ENCODE data around the gene NBPF3.
"Not testable (repeated sequence)": the region's sequence is repeated elsewhere in the genome, so short reads cannot be mapped to it uniquely, and the experiment has no call there.

Gene NBPF3

DNA sequence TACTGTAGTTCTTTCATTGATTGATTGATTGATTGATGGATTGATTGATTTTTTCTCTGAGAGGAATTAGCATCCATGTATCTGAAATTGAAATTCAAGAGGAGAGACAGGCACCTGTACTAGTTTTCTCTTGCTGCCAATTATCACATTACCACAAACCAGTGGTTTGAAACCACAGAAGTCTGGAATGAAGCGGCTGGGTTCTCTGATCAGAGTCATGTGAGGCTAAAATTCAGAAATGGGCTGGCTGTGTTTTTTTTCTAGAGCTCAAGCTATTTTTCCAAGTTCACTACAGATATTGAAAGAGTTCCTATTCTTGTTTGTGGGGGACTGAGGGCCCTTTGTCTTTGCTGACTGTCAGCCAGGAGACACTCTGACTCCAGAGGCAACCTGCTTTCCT lies 10.0 kb downstream of the NBPF3 start:
- ATAC-seq (replicated peaks; ENCODE audit: extremely low read depth, poor library complexity, severe bottlenecking) (no peak), DNase-seq (ENCODE audit: low spot score in 2 of 2) (no peak)
- Mint-ChIP-seq H3K9me3 (no peaks in the 10 kb centered on the region), H3K27me3 (no peaks in the 10 kb centered on the region), H3K36me3 (ENCODE audit: insufficient read depth) (peaks cover 13% of the 10 kb centered on the region), H3K4me1 (peaks cover 38% of the 10 kb centered on the region), H3K4me3 (no peak overlapping the region), H3K27ac (ENCODE audit: low read depth) (peak overlapping the region; percentile 5)

DNA sequence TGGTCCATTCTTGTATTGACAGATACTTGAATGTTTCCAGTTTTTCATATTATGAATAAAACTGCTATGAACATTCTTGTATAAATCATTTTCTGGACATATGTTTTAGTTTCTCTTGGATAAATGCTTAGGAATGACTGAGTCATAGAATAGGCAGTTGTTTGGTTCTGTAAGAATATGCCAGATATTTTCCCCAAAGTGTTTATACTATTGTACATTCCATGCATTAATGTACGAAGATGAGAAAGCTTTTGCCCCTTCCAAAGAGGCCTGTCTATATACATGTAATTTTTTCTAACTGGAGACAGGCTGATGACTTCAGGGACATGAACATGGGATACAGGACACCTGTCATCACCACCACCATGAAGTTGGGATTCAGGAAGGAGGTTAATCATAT lies 11.3 kb downstream of the NBPF3 start:
- H3K4me3 Mint-ChIP-seq = no peak overlapping the region
- H3K27me3 Mint-ChIP-seq = no peaks in the 10 kb centered on the region
- DNase-seq (ENCODE audit: low spot score in 2 of 2) (no peak), ATAC-seq (replicated peaks; ENCODE audit: extremely low read depth, poor library complexity, severe bottlenecking) (no peak)
- H3K36me3 Mint-ChIP-seq (ENCODE audit: insufficient read depth) = peaks cover 11% of the 10 kb centered on the region
- no peak overlapping the region for H3K27ac Mint-ChIP-seq (ENCODE audit: low read depth)
- no peaks in the 10 kb centered on the region for H3K9me3 Mint-ChIP-seq
- peaks cover 32% of the 10 kb centered on the region for H3K4me1 Mint-ChIP-seq

DNA sequence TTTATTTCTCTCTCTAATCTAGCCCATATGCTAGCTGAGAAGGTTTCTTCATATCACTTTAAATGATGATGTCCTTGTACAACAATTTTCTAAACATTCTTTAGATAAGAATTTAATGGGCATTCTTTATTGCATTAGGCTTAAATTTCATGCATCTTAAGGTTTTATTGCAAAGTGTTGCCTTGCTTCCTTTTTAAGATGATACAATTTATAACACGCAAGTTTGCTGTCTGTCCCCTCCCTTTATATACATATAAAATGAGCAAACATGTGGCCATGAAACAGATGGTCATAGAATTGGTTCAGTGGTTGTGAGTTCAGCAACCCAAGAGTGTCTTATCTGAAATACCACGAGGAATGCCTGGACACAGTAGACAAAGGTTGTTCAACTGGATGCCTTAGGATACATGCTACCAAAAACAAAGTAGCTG lies 12.1 kb downstream of the NBPF3 start:
- Mint-ChIP-seq H3K27ac (ENCODE audit: low read depth) (no peak overlapping the region), H3K36me3 (ENCODE audit: insufficient read depth) (peaks cover 11% of the 10 kb centered on the region), H3K9me3 (no peaks in the 10 kb centered on the region), H3K4me3 (no peak overlapping the region), H3K4me1 (peaks cover 26% of the 10 kb centered on the region), H3K27me3 (no peaks in the 10 kb centered on the region)
- DNase-seq (ENCODE audit: low spot score in 2 of 2) (no peak), ATAC-seq (replicated peaks; ENCODE audit: extremely low read depth, poor library complexity, severe bottlenecking) (no peak)

DNA sequence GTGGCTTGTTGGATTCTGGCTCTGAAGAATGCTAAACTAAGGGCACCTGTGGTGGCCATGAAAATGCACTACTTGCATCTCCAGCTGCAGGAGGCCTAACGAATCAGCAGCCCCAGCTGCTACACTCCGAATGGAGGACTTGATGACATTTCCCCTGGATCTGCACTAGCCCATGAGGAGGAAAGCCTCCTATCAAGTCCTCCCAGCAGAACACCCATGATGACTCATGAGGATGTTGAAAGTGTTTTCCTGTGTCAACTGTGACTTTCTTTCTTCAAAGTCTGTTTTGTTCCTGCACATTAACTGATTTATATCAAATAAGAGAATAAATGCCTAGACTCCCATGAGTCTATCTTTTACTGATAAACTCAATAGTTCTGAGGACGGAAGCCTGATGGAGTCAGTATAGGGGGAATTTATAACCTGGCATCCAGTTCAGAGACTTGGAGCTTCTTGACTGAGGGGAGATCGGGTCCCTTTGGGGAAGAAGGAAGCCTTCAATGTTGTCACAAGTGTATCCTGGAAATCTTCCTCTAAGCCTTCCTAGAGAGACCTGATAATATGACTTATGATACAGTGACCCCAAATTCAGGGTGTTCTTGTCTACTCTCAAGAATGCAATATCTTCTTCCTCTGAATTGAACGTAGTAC lies 14.2 kb downstream of the NBPF3 start:
- H3K4me1 Mint-ChIP-seq = peaks cover 15% of the 10 kb centered on the region
- H3K9me3 Mint-ChIP-seq; DNase-seq (ENCODE audit: low spot score in 2 of 2); H3K27ac Mint-ChIP-seq (ENCODE audit: low read depth); H3K27me3 Mint-ChIP-seq; H3K36me3 Mint-ChIP-seq (ENCODE audit: insufficient read depth); H3K4me3 Mint-ChIP-seq; ATAC-seq (replicated peaks; ENCODE audit: extremely low read depth, poor library complexity, severe bottlenecking): not testable (repeated sequence)

DNA sequence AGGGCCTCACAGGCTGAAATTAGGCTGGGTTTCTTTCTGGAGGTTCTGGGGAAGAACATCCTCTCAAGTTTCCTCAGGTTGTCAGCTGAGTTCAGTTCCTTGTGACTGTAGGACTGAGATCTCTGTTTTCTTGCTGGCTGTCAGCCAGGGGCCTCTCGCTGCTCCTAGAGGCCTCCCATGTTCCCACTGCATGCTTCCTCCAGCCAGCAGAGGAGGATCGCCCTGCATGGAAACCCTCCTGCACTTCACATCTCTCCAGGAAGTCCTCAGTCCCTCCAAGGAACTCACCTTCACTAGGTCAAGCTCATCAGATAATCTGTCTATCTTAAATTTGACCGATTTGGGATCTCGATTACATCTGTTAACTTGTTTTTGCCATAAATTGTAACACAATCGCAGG lies 15.0 kb downstream of the NBPF3 start:
- peaks cover 11% of the 10 kb centered on the region for H3K4me1 Mint-ChIP-seq
- H3K4me3 Mint-ChIP-seq; H3K27ac Mint-ChIP-seq (ENCODE audit: low read depth); DNase-seq (ENCODE audit: low spot score in 2 of 2); H3K27me3 Mint-ChIP-seq; H3K9me3 Mint-ChIP-seq; H3K36me3 Mint-ChIP-seq (ENCODE audit: insufficient read depth); ATAC-seq (replicated peaks; ENCODE audit: extremely low read depth, poor library complexity, severe bottlenecking): not testable (repeated sequence)

DNA sequence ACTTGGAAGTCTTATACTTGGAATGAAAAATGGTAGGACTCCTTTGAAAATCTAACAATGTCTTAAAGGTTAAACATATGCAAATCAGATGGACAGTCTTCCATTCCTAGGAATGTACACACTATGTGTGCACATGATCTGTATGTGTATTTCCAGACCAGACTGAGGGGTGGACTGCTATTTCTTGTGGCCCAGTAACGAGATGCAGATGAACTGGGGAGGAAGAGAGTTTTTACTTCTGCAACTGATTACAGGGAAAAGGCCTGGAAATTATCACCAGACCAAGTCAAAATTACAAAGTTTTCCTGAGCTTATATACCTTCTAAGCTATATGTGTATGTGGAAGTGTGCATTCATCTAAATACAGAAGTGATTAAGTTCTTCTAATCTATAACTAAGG lies 17.7 kb downstream of the NBPF3 start:
- ATAC-seq (replicated peaks; ENCODE audit: extremely low read depth, poor library complexity, severe bottlenecking) (no peak), DNase-seq (ENCODE audit: low spot score in 2 of 2) (no peak)
- H3K27ac Mint-ChIP-seq (ENCODE audit: low read depth) = no peak overlapping the region
- H3K27me3 Mint-ChIP-seq = no peaks in the 10 kb centered on the region
- H3K4me1 Mint-ChIP-seq = peaks cover 4% of the 10 kb centered on the region
- no peak overlapping the region for H3K4me3 Mint-ChIP-seq
- no peaks in the 10 kb centered on the region for H3K9me3 Mint-ChIP-seq
- H3K36me3 Mint-ChIP-seq (ENCODE audit: insufficient read depth) = peaks cover 2% of the 10 kb centered on the region

DNA sequence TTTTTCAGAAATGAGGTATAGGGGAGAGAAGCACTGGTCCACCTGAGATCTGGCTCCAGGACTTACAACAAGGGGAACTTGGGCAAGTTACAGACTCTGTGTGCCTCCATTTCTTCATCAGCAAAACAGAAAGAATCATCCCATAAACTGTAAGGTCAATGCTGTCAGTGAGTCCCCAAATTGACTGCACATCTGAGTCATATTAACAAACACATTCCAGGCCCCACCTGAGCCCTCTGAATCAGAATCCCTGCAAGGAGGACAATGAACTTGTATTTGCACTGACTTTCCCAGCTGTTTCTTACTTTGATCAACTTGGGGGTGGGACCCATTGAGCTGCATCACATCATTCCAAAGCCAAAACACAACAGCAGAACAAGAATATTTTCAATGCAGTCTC lies 25.2 kb downstream of the NBPF3 start:
- H3K9me3 Mint-ChIP-seq; H3K27ac Mint-ChIP-seq (ENCODE audit: low read depth); H3K4me3 Mint-ChIP-seq; DNase-seq (ENCODE audit: low spot score in 2 of 2); H3K27me3 Mint-ChIP-seq; H3K36me3 Mint-ChIP-seq (ENCODE audit: insufficient read depth); H3K4me1 Mint-ChIP-seq; ATAC-seq (replicated peaks; ENCODE audit: extremely low read depth, poor library complexity, severe bottlenecking): not testable (repeated sequence)

DNA sequence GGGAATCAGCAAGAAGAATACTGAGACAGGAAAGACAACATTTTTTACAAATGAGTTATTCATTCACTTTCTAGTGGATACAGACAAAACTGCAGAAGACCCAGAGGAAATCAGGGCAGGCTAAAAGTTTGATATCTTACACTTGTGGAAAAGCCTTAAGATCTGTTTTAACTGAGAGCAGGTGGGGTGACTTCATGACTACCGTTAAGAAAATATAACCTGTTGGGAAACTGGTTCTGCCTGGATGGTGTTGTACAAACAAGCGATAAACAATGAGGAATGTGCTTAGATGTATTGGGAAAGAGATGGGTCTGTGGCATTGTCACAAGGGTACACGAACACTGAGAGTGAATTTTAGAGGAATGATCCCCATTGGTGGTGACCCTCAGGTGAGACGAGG lies 28.0 kb downstream of the NBPF3 start:
- H3K27me3 Mint-ChIP-seq; H3K36me3 Mint-ChIP-seq (ENCODE audit: insufficient read depth); H3K9me3 Mint-ChIP-seq; H3K4me3 Mint-ChIP-seq; ATAC-seq (replicated peaks; ENCODE audit: extremely low read depth, poor library complexity, severe bottlenecking); H3K4me1 Mint-ChIP-seq; H3K27ac Mint-ChIP-seq (ENCODE audit: low read depth); DNase-seq (ENCODE audit: low spot score in 2 of 2): not testable (repeated sequence)

DNA sequence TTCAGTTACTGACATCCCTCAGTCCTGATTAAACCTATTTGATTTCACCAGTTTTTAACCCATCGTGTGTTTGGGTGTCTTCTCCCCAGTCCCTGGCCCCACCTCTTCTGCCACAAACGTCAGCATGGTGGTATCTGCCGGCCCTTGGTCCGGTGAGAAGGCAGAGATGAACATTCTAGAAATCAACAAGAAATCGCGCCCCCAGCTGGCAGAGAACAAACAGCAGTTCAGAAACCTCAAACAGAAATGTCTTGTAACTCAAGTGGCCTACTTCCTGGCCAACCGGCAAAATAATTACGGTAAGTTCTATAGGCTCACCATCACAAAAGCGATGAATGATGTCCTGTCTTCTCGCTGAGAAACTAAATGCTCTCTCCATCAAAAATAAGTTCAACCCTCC lies 28.7 kb downstream of the NBPF3 start:
- no peak overlapping the region for H3K27ac Mint-ChIP-seq (ENCODE audit: low read depth)

DNA sequence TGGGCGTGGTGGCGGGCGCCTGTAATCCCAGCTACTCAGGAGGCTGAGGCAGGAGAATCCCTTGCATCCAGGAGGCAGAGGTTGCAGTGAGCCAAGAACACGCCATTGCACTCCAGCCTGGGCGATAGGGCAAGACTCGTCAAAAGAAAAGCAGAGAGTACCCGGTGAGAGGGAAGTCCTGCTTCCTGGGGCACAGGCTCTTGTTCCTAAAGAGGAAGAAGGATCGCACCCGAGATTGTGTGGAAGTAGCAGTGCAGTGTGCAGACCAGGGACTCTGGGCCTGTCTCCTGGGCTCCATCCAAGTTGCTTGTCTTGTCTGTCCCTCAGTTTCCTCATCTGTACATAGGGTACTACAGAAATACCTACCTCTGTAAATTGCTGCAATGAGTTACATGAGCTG lies 29.6 kb downstream of the NBPF3 start:
- no peak for ATAC-seq (replicated peaks; ENCODE audit: extremely low read depth, poor library complexity, severe bottlenecking)
- no peak for DNase-seq (ENCODE audit: low spot score in 2 of 2)
- Mint-ChIP-seq H3K9me3 (no peaks in the 10 kb centered on the region), H3K36me3 (ENCODE audit: insufficient read depth) (peaks cover 2% of the 10 kb centered on the region), H3K4me1 (no peaks in the 10 kb centered on the region), H3K4me3 (no peak overlapping the region), H3K27ac (ENCODE audit: low read depth) (no peak overlapping the region), H3K27me3 (no peaks in the 10 kb centered on the region)

More for the DNA sequence above, 28.7 kb downstream of the NBPF3 start:
- ATAC-seq (replicated peaks; ENCODE audit: extremely low read depth, poor library complexity, severe bottlenecking) (no peak), DNase-seq (ENCODE audit: low spot score in 2 of 2) (no peak)
- Mint-ChIP-seq H3K27me3 (no peaks in the 10 kb centered on the region), H3K9me3 (no peaks in the 10 kb centered on the region), H3K36me3 (ENCODE audit: insufficient read depth) (peaks cover 2% of the 10 kb centered on the region), H3K4me3 (no peak overlapping the region), H3K4me1 (no peaks in the 10 kb centered on the region)

DNA sequence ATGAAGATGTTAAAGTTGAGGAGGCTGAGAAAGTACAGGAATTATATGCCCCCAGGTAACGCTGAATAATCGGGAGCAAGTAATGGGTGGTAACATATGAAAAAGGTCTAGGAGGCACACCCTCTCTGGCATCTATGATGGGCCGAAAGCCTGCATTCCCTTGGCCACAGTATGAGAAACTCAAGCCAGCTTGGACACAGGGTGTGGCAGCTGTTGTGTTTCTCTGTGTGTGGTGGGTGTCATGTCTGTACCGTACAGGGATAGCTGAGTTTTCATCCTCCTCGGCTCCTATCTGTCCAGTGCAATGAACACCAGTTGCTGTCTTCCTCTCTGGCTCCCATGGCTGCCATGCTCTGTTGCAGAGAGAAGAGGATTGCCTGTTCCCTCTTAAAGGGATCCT lies 32.9 kb downstream of the NBPF3 start:
- Mint-ChIP-seq H3K4me3 (no peak overlapping the region), H3K27ac (ENCODE audit: low read depth) (no peak overlapping the region), H3K4me1 (no peaks in the 10 kb centered on the region), H3K36me3 (ENCODE audit: insufficient read depth) (peaks cover 2% of the 10 kb centered on the region), H3K27me3 (no peaks in the 10 kb centered on the region), H3K9me3 (no peaks in the 10 kb centered on the region)
- no peak for DNase-seq (ENCODE audit: low spot score in 2 of 2)
- no peak for ATAC-seq (replicated peaks; ENCODE audit: extremely low read depth, poor library complexity, severe bottlenecking)

DNA sequence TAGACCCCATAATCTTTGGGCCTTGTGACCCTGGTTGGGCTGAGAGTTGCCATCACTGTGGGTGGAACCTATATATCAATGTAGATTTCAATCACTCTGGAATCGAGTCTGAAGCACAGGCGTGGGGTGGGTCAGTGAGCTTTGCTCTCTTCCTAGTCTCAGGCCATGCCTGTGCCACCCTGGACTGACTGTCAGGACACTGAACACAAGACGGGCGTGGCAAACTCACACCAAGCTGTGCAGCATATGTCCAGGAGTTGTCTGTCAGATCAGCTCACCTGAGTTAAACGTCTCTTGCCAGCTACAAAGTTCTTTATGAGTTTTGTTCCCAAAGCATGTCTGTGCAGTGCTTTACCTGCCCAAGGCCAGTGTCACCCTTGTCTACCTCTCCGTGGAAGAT lies 38.4 kb downstream of the NBPF3 start:
- no peaks in the 10 kb centered on the region for H3K27me3 Mint-ChIP-seq
- no peaks in the 10 kb centered on the region for H3K4me1 Mint-ChIP-seq
- DNase-seq (ENCODE audit: low spot score in 2 of 2) = no peak
- no peaks in the 10 kb centered on the region for H3K9me3 Mint-ChIP-seq
- H3K36me3 Mint-ChIP-seq (ENCODE audit: insufficient read depth) = peaks cover 17% of the 10 kb centered on the region
- no peak overlapping the region for H3K27ac Mint-ChIP-seq (ENCODE audit: low read depth)
- ATAC-seq (replicated peaks; ENCODE audit: extremely low read depth, poor library complexity, severe bottlenecking) = no peak
- no peak overlapping the region for H3K4me3 Mint-ChIP-seq

DNA sequence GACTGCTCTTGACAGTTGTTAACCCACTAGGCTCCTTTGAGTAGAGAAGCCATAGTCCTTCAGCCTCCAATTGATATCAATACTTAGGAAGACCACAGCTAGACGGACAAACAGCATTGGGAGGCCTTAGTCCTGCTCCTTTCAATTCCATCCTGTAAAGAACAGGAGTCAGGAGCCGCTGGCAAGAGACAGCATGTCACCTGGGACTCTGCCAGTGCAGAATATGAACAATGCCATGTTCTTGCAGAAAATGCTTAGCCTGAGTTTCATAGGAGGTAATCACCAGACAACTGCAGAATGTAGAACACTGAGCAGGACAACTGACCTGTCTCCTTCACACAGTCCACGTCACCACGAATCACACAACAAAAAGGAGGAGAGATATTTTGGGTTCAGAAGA lies 43.9 kb downstream of the NBPF3 start:
- not testable (repeated sequence) for H3K9me3 Mint-ChIP-seq; H3K36me3 Mint-ChIP-seq (ENCODE audit: insufficient read depth); H3K4me3 Mint-ChIP-seq; H3K27ac Mint-ChIP-seq (ENCODE audit: low read depth); DNase-seq (ENCODE audit: low spot score in 2 of 2); H3K4me1 Mint-ChIP-seq; ATAC-seq (replicated peaks; ENCODE audit: extremely low read depth, poor library complexity, severe bottlenecking); H3K27me3 Mint-ChIP-seq

DNA sequence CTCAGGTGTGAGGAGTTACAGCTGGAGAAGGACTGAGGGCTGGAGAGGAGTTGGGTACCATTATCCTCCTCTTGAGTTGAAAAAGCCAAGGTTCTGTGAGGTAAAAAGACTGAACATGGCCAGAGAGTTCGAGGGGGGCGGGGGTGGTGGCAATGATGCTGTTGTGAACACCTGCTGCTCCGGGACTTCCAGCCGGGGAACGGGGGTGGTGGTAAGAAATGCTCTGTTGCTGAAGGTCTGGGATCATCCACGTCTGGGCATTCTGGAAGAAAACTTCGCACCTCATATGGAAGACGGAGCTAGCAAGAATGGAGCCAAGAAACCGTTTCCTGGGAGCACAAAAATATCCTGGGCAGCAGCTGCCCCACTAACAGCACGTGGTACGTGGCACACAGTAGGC lies 49.2 kb downstream of the NBPF3 start:
- DNase-seq (ENCODE audit: low spot score in 2 of 2) (no peak), ATAC-seq (replicated peaks; ENCODE audit: extremely low read depth, poor library complexity, severe bottlenecking) (no peak)
- Mint-ChIP-seq H3K9me3 (no peaks in the 10 kb centered on the region), H3K27me3 (peaks cover 10% of the 10 kb centered on the region), H3K27ac (ENCODE audit: low read depth) (no peak overlapping the region), H3K4me1 (peaks cover 9% of the 10 kb centered on the region), H3K4me3 (no peak overlapping the region), H3K36me3 (ENCODE audit: insufficient read depth) (no peaks in the 10 kb centered on the region)
